Measurements from ENCODE around the gene MAP6.

GRCh38 chr11:75577207-75577606, 91.6 kb downstream of the MAP6 start:
- TF ChIP-seq POLR2A (IDR thresholded peaks at IDR 0.05) = no peak
- peak; percentile 29 to 60 (median 35) for TF ChIP-seq CTCF (IDR thresholded peaks at IDR 0.05)
